T-helper 1 cell treated with Interleukin-12 subunit alpha and Interleukin-12 subunit beta and Interleukin-4 antibody, amounts not matched to agents 30 ng/mL and 1 ng/mL, for 36 hours (primary cell): ENCODE results near the gene MAPKAP1. TPM values are rescaled to one million over a fixed set of nuclear protein-coding genes. Genes with fewer than 3 reads are reported as not detected.

Experiments
- intact Hi-C: fragments of 100-400 bp; cut with micrococcal nuclease; formaldehyde crosslinking; loops from one replicate; pipeline ENCODE4 v1.15.1; 2024
- total RNA-seq: library from RNA; stranded (reverse); gene quantifications from 2 replicates; pipeline ENCODE4 v1.2.3, GENCODE V29; 2022

Gene MAPKAP1
- total RNA-seq, 1 donor from 2014 or later = 70.4 TPM

DNA sequence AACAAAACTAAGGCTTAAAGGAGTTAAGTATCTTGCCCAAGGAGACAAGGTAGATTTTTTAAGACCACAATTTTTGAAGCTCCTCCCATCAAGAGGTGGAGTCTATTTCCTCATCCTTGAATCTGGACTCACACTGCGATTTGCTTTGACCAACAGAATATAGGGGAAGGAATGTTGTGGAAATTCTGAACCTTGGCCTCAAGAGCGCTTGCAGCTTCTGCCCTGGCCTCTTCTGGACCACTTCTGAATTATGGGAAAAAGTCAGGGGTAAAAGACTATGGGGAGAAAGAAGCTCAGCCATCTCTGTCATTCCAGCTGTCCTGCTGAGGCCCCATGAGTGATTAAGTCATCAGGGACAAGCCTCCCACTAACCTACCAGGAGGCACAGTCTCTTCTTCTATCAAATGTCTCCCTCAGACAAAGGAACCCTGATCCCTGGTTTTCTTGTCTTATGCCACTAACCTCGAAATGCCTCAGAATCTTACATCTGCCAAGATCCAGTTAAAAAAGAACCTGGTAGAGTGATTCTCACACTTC lies 25.9 kb downstream of the MAPKAP1 start:
- intact Hi-C loops = no loop called here

DNA sequence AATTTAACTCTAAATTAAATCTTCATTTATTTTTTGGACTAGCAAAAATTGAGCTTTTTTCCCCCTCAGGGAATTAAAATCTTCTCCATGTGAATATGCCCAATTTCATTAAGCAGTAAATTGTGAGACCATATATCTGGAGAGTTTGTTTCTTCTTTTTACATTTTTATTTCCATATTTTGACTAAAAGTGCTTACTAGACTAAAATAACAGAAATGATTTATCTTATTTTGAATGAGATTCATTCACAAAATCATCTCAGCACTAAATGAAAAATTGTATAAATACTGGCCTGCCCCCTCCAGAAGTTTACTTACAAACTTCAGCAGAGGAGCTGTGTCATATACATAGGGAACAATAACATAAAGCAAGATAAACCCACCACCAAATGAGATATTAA lies 26.6 kb downstream of the MAPKAP1 start:
- intact Hi-C loops = no loop called here

DNA sequence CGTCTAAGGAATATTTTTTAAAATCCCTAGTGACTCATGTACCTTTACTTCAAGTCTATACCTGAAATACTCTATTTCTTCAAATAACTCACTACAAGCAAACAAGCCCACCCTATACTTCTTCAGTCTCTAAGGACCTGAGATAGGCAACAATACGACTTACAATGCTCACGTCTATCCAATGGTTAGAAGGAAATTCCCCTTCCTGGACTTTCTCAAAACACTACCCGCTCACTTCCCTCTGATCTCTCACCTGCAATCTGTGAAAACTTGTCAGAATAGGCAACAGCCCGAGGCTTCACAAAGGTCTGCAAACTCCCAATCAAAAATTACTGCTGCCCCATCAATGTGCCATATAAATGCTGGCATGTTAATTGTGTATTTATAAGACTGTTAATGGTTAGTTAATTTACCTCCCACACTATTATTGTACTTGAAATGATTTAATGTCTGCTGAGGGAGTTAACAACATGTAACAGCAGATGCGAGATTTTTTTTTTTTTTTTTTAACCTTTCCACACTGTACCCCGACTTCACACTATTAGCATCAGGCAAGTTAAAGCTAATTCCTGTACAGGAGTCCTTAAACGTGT lies 27.3 kb downstream of the MAPKAP1 start:
- intact Hi-C loops = no loop called here

DNA sequence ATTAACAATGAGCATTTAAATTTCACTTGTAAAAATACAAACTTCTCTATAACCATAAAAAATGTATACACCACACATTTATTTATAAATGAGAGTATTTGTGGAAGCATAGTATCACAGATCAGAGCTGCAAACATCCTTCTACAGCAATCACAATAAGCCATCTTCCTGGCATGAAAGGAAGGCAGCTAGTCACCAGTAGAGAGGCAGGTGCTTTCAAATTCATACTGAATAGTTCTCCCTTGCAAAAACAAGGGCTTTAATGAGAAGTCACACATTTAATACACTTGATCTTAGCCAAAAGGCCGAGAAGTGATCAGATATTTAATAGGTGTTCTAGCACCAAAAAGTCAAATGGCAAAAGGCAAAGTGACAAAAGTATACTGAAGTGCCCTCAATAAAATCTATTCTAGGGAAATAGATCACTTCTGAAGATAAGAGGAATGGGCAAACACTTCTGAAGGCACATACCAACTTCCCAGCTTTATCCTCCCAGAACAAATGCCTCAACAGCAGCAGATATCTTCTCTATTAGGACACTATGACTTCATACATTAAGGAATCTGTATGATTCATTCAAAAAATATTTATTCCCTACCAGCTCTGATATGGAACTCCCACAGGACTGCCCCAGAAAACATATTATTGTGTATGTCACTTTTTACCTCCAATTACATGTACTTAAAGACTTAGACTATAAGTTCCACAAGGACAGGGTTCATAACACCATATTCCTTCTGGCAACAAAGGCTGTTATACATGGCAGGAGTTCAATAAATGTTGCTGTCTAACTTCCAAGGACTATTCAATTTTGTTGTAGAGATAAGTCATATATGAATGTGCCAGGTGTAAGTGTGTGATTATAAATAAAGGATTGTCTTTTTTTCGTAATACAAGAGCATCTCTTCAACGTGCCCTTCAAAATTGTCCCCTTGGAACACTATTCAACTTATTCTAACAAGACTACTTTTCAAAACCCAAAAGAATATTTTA lies 31.7 kb downstream of the MAPKAP1 start:
- intact Hi-C loops = no loop called here

DNA sequence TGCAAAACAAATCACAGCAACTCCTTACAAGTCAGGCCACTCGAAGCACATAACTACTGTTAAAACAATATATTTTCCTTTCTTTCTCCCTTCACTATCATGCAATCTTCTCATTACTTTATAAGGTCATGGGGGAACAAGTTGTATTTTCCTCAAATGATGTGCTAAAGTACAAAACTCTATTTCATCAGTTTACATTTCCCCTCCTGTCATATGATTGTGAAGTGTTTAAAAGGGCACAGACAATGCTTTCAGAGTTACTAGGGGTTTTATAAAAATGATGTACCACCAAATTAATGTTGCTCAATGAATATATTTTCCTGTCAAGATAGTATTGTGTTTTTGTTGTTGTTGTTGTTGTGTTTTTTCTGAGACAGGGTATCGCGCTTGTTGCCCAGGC lies 34.1 kb downstream of the MAPKAP1 start:
- intact Hi-C loops = no loop called here

DNA sequence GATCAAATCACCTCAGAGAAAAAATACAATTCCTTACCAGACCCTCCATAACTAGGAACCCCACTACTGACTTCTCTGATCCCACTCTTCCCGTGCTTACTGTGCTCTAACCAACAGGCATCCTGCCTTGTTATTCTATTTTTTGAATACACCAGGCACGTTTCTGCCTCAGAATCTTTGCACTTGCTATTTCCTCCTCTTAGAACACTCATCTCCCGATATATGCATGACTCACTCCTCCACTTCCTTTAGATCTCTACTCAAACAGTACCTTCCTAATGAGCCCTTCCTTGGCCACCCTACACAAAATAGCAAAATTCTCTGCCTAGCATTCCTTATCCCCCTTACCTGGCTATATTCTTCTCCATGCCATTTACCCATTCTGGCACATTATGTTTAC lies 43.9 kb downstream of the MAPKAP1 start:
- intact Hi-C loops = no loop called here

DNA sequence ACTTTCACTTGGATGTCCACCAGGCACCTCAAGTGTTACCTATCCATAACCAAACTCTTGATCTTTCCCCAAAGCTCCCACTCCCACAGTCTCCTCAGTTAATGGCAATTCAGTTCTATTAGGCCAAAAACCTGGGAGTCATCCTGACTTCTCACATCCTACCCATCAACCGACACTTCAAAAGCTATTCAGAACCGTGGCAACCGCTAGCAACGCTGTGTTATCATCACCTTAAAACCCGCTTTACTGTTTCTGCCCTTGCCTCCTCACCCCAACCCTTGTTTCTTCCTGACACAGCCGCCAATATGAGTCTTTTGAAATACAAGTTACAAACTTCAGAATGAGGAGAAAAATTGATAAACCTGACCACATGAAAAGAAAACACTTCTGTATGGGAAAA lies 46.5 kb downstream of the MAPKAP1 start:
- intact Hi-C loops = no loop called here

DNA sequence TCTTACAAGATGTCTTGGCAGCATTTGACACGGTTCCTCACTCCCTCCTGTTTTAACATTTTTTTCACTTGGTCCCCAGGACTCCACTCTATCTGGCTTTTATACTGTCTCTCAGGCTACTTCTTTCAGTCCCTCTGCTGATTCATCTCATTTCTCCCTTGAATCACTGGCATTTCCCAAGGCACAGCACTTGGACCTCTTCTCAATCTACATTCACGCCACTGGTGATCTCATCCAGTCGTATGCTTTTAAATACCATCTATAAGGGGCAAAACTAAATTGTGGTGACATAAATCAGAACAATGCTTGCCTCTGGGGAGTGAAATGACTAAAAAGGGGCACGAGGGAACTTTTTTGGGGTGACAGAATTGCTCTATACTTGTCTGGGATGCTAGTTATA lies 47.1 kb downstream of the MAPKAP1 start:
- intact Hi-C loops = no loop called here

DNA sequence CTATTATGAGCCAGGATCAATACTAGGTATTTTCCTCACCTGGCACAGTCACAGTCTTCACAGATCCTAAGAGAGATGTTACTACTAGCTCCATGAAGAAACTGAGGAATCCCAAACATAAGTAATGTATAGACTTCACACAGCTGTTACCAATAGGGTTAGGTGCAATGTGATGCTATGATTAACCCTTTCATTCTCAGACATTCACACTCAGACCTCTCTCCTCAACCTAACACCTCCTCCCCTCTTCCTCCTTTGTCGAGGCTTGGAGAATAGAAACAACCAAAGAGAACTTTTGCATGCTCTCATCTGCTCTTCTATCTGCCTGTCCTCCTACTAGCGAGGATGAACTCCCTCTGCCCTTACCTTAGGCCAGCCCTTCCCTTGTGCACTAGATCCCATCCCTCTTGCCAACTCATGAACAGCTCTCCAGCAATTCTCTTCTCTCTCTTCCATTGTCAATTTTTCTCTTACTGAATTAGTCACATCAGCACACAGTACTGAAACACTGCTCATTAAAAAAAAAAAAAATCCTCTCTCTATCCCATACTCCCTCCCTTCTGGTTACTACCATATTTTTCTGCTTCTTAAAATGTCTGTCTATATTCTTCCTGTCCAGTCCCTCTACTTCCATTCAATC lies 47.7 kb downstream of the MAPKAP1 start:
- intact Hi-C loops = no loop called here

DNA sequence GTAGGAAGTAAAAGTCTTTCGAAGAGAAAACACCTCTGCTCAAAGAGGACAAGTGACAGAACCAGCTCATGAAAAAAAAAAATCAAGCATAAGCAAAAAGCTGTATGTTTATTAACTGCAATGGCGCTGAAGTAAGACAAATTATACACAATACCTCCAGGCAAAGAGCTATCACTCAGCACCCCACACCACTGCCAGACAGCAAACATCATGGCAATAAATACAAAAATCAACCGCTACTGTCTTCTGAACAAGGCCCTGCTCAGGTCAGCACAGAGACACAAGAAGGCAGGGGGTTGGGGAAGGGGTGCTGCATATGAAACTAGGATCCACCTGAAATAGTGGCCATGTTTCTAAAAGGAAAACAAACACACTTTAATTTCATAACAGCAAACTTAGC lies 50.4 kb downstream of the MAPKAP1 start:
- intact Hi-C loops = no loop called here

DNA sequence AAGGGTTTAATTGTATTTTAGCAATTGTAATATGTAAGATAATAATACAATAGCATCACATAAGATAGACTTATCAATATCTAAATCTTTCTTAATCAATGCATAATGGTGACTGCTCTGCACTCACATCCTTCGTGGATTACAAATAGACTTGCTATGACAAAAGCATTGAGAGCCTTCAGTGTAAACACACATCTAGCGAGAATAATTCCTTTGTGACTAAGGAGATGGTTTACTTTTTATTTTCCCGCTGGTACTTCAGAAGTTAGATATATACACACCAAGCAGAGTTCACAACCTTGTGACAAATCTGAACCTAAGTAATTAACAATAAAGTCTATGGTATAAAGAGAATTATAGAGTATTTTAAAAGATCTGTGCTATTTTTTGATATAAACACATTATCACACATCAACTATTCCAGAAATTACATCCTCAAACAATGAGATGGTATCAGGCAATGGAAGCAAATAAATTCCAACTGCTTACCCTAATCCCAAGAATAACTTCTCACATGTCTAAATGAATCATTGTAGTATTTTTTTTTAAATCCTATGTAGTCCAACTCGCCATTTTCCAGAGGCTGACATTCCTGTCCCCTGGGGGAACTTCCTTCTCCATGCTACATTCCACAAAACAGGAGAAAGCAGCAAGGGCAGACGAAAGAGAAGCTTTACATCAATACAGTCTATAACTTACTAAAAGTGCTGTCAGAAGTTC lies 51.2 kb downstream of the MAPKAP1 start:
- intact Hi-C loops = no loop called here

DNA sequence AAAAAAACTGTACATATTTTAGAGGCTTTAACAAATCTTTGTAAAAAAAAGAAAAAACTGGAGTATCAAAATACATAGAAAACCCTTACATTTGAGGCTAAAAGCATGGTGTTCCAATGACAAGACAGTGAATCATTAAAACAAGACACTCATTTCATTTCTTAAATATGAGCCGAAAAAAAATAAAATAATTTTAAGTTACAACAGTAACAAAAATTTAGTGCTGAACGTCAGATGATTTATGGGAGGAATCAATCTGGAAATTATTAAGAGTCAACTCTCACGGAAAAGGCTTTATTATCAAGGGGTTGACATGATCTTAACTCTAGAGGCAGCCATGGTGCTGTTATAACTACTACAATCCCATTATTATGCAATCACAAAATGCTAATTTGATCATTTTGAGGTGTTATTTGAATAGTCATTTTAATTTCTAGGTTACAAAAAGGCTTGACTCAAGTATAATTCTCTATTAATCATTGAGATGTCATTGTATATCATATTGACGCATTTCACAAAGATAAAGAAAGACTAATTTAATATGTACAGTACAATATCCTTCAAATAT lies 51.9 kb downstream of the MAPKAP1 start:
- intact Hi-C loops = no loop called here

DNA sequence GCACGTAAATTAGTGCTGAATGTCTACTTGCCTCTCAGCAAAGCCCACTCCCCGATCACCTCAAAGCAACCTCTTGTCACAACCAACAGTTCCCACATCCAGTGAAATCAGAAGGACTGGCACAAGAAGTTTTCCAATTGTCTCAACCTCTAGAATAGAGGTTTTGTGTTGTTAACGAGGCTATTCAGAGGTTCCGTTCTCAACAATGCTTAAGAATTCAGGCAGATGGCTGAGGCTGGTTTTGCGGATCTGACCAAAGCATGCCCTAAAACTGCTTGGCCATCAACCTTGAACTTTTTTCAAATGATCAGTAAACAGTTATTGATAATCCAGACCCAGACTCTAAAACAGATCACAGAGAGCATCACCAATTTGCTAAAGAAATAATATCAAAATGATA lies 52.9 kb downstream of the MAPKAP1 start:
- intact Hi-C loops = no loop called here

DNA sequence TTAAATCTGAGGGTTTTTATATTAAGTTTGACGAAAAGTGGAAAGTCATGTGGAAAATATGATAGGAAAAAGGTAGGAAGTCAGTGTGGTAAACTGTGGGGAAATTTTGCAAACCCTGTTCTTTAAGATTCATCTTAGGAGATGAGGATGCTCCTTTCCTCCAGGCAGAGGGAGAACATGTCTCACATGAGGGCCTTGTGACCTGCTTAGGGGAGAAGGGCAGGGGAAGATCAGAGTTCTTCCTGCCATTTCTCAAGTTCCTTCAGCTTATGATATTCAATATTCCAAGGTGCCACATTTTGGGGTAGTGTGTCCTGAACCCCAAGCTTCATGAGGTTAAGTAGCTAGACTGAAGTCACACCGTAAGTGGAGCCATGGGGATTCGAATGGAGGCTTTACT lies 53.7 kb downstream of the MAPKAP1 start:
- intact Hi-C loops = no loop called here

DNA sequence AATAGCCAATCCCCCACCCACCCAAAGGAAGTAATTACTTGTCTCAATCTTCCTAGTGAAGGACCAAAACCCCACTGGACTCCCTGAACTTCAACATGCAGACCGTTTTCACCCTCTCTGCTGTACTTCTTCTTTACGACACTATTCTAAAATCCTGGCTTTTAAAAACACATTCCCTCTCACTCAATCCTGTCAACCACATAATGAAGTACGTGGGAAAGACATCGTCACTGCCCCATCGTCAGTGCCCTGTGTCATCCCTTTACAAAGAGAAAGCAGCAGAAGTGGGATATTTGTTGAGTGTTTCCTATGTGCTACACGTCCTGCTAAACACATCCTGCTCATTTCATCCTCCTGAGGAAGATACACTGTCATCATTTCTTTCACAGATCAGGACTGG lies 54.2 kb downstream of the MAPKAP1 start:
- intact Hi-C loops = no loop called here

DNA sequence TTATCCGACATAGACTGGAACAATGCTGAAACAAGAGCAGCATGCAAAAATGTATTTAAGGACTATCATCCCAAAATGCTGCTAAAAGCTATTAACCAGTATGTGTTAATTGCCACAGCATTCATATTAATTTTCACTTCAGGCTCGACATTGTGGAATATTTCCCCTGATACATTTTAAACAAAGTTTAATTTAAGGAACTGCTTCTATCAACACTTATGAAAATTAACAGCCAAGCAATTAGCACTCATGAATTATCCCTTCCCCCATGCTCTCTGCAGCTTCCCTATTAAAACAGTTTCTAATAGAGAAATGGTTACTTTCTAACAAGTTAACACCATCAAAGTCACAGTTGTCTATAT lies 54.8 kb downstream of the MAPKAP1 start:
- intact Hi-C loops = no loop called here

DNA sequence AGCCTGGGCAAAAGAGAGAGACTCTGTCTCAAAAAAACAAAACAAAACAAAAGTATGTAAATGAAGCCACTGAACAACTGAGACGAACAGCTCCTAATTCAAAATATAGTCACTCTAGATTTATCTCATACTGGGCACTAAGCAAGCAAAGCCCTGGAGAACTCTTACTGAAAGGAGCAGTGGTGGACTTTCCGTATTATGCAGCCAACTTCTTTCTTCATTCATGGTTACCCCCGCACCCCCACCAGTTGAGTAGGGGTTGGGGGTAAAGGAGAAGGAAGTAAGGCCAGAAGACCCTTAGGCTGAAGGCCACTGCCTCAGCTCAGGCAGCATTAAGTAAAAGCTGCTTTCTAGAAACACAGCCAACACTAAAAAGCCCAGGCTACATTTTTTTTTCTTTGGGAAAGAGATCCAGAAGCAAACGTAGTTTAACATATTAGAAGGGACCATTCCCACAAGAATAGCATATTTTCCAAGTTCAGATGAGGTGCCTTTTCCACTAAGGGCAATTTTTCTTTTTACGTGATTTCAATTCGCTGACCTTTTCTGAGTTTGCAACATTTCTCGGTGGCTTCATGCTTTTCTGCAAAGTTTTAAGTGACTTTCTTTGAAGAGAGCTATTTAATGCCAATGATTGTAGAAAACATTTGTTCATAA lies 55.3 kb downstream of the MAPKAP1 start:
- intact Hi-C loops = no loop called here

DNA sequence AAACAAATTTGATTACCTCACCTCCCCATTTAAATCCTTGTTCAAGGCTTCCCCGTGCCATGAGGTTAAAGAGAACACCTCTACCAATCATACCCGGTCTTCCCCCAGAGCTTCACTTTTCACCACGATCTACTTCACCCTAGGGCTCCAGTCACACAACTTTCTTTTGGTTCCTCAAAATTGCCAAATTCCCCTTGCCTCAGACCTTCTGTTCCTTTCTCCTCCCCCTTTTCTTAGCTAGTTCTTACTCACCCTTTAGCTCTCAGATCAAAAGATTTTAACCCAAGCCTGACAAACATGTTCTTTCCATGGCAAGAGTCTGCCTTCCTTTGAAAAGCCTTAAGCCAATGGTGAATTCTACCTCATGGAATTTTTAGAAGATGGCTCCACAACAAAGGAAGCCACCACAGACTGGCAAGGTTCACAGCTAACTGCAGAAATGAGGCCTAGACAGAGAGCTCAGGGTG lies 56.7 kb downstream of the MAPKAP1 start:
- intact Hi-C loops = no loop called here

DNA sequence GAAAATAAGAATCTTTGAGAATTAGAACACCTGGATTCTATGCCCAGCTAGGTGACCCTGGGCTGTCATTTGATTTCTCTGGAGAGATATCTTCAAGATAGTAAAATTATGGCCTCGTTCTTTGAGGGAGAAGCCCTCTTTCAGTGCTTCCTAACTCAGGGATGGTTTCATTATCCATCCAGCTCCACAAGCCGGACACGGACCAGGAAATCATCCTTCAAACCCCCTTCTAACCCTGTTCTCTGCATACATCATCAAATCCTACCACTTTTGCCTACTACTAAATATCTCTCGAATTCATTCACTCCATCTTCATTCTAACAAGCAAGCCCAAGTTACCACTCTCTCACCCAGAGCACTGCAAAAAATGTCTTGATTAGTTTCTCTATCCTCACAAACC lies 57.2 kb downstream of the MAPKAP1 start:
- intact Hi-C loops = loop anchor here (5.0 kb wide), 1 partner anchor 97 kb away; the partner anchor contains the start of gene PBX3

DNA sequence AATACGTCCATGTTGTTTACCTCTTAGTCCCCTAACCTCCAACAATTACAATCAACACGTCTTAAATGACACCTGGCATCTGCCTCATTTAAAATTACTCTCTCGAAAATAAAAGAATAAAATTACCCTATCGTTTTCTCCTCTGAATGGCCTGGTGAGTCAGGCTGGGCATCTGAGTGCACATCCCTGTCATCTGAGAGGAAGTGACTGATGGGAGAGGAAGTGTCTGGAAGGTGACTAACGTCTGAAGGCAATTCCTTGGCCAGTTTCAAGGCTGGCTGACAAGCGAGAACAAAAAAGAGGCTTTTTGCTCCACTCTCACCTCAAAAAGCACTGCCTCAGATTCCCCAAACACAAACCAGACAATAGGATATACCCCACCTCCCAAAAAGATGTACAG lies 57.7 kb downstream of the MAPKAP1 start:
- intact Hi-C loops = loop anchor here (5.0 kb wide), 1 partner anchor 98 kb away; the partner anchor contains the start of gene PBX3
